C4-2B (cell line): ENCODE measurements around the gene DDX54.

Experiments used
- H3K27ac ChIP-seq: fragments of 450-650 bp; 2 replicates; pipeline ENCODE4 v1.5.1; 2017
- ZFX ChIP-seq: fragments of 450-650 bp; IDR thresholded peaks from 2 replicates; pipeline ENCODE4 v1.6.1; 2017
- TF ChIP-seq, protein P1 (sequence below): fragments of 450-650 bp; conservative IDR thresholded peaks from 2 replicates; pipeline ENCODE4 v1.5.1; 2017; ENCODE audit warnings: mild to moderate bottlenecking

The DDX54 gene

DNA sequence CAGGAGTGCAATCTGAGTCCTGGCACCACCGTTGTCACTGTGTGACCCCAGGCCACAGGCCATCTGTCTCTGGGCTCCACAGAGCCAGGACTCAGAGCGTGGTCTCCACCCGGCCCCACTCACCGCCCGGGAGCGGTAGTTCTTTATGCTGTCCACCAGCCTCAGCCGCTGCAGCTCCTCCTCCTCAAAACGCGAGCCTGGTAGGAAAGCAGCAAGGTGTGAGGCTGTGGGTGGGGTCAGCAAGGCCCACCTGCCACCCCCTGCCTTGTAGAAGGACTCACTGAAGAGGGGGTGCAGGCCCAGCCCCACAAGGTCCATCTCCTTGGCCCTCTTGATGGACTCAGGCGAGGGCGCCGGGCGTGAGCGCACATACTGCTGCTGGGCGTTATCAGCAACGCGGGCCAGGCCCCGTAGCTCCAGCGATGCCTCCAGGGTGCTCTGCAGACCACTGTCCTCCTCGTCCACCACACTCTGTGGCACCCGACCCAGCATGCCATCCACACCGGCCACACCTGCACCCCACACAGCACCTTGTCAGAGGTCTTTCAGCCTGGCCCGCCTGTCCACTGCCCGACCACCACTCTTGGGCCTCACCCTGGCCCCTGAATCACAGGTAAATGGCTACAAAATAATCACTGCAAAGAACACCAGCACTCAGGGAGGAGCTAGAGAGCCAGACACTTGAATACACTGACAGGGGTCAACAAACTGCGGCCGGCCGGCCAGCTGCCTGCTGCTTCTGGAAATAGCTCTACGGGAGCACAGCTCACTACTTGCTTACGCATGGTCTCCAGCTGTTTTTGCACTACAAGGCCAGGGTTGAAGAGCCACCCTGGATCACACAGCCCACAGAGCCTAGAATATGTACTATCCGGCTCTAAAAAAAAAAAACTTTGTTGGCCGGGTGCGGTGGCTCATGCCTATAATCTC lies 19.5 kb downstream of the DDX54 start:
- H3K27ac ChIP-seq = no peak overlapping the region
- TF ChIP-seq ZFX = no peak
- TF ChIP-seq, protein P1, sequence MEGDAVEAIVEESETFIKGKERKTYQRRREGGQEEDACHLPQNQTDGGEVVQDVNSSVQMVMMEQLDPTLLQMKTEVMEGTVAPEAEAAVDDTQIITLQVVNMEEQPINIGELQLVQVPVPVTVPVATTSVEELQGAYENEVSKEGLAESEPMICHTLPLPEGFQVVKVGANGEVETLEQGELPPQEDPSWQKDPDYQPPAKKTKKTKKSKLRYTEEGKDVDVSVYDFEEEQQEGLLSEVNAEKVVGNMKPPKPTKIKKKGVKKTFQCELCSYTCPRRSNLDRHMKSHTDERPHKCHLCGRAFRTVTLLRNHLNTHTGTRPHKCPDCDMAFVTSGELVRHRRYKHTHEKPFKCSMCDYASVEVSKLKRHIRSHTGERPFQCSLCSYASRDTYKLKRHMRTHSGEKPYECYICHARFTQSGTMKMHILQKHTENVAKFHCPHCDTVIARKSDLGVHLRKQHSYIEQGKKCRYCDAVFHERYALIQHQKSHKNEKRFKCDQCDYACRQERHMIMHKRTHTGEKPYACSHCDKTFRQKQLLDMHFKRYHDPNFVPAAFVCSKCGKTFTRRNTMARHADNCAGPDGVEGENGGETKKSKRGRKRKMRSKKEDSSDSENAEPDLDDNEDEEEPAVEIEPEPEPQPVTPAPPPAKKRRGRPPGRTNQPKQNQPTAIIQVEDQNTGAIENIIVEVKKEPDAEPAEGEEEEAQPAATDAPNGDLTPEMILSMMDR = no peak

DNA sequence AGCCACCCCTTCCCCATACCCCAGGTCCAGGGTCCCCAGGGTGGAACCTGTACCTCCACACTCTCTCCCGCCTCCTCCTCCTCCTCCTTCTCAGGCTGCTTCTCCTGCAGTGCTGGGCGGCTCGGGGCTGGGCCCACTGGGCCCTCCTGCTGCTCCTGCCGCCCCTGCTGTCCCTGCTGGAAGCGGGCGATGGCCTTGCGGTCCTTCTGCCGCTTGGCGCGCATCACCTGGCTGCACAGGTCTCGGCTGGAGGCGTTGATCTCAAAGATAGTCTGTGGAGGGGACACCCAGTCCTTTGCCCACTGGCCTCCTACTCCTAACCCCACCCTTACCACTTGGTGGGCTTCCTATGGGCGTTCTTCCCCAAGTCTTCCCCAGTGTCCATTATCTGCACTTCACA lies 21.3 kb downstream of the DDX54 start:
- H3K27ac ChIP-seq = no peak overlapping the region
- TF ChIP-seq, protein P1 = no peak
- no peak for TF ChIP-seq ZFX

DNA sequence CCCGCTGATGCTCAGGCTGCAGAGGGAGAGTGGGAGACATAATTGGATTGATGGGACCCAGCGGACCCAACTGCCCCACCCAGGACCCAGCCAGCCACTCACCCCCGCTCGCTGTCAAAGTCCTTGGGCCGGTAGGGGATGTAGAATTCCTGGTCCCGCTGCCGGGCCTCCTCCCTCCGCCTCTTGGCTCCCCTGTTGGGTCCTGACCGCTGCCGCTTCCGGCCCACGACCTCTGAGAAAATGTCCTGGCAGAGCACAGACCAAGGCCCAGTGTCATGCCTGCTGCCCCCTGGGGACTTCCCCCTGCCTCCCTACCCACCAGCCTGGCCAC lies 22.3 kb downstream of the DDX54 start:
- no peak overlapping the region for H3K27ac ChIP-seq

DNA sequence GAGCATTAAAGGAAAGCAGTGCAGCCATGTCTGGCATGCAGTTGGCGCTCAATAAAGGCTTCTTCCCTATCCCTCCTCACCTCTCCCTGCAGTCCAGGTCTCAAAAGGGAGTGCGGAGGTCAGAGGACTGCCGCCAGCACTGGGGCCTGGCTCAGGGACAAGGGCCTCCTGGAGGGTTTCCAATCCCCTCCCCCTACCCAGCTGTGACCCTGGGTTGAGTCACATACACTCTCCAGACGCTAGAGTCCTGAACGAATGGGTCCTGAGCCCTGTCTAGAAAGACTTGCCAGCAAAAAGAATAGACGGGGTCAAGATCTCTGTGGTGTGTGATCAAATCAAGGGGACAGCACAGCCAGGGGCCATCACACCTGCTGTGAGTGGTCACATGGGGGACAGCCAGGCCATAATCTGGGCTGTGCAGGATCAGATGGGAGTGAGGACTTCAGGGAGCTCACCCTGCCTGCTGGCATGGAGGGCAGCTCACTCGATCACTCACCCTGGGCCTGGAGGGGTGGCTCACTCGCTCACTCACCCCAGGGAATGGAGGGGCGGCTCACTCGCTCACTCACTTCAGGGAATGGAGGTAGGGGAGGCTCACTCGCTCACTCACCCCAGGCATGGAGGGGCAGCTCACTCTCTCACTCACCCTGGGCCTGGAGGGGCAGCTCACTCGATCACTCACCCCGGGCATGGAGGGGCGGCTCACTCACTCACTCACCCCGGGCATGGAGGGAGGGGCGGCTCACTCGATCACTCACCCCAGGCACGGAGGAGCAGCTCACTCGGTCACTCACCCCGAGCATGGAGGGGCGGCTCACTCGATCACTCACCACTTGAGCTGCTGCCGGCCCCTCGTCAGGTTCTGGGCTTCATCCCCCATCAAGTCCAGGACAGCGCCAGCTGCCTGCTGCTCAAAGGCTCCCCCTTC lies 22.9 kb downstream of the DDX54 start:
- TF ChIP-seq ZFX = no peak
- TF ChIP-seq, protein P1 = no peak

More for the DNA sequence above, 22.3 kb downstream of the DDX54 start:
- no peak for TF ChIP-seq ZFX
- TF ChIP-seq, protein P1 = no peak

DNA sequence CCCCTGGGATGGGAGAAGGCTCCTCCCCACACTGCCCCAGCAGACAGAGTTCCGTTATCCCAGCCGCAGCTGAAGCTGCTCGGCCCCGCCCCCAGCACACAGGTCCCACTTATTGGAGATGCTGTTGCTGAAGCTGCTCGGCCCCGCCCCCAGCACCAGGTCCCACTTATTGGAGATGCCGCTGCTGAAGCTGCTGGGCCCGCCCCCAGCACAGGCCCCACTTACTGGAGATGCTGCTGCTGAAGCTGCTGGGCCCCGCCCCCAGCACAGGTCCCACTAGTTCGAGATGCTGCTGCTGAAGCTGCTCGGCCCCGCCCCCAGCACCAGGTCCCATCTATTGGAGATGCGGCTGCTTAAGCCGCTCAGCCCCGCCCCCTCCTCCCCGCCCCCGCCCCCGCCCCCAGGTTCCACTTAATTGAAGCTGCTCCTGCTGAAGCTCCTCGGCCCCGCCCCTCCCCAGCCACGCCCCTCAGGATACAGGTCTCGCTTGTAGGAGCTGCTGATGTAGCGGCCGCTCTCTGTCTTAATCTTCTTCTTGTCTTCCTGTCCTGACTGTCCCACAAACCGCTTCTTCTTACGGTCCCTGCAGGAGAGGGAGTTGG lies 23.8 kb downstream of the DDX54 start:
- H3K27ac ChIP-seq = no peak overlapping the region
- TF ChIP-seq, protein P1 = no peak
- no peak for TF ChIP-seq ZFX

More for the DNA sequence above, 22.9 kb downstream of the DDX54 start:
- no peak overlapping the region for H3K27ac ChIP-seq

DNA sequence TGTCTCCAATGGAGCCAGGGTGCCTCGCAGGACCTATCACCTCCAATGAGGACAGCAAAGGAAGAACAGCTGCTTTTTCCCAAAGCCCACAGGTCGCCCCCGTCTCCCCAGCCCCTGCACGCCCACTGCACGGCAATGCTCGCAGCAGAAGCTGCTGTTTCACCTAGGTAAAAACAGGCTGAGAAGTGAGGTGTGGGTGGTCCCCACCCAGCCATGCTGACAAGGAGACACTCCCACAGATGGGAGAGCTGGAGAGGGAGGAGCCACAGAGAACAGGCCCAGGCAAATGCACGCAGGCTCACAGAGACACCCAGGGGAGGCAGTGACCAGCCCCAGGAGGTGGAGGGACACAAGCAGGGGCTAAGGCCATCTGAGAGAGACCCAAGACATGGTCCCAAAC lies 25.3 kb downstream of the DDX54 start:
- TF ChIP-seq, protein P1 = no peak
- TF ChIP-seq ZFX = no peak
- no peak overlapping the region for H3K27ac ChIP-seq
